GM23248 (cell line): ENCODE data around the gene PTCHD1. TPM values are rescaled to one million over a fixed set of nuclear protein-coding genes. Genes with fewer than 3 reads are reported as not detected.

Experiments
- DNase-seq: peaks from one replicate; pipeline ENCODE4 v3.0.0-alpha.2; 2015
- H2AFZ ChIP-seq: fragments of 200-600 bp; sonication (generic); 2 replicates; pipeline ENCODE4 v1.6.1; 2016; ENCODE audit warnings: antibody characterized with exemption
- H3F3A ChIP-seq: fragments of 200-600 bp; sonication (generic); 2 replicates; pipeline ENCODE4 v1.6.1; 2016; ENCODE audit warnings: mild to moderate bottlenecking, antibody characterized with exemption, mixed run types; ENCODE audit not compliant: insufficient read depth
- H3K27ac ChIP-seq: fragments of 200-600 bp; sonication (generic); 2 replicates; pipeline ENCODE4 v1.5.1; 2016; ENCODE audit warnings: mild to moderate bottlenecking
- H3K27me3 ChIP-seq: fragments of 200-600 bp; sonication (generic); replicated peaks from 2 replicates; pipeline ENCODE4 v1.6.1; 2016; ENCODE audit warnings: mild to moderate bottlenecking; ENCODE audit not compliant: insufficient read depth
- H3K36me3 ChIP-seq: fragments of 200-600 bp; sonication (generic); 2 replicates; pipeline ENCODE4 v1.6.1; 2016; ENCODE audit warnings: low read depth, mild to moderate bottlenecking
- H3K4me1 ChIP-seq: fragments of 200-600 bp; sonication (generic); 2 replicates; pipeline ENCODE4 v1.6.1; 2016; ENCODE audit warnings: mild to moderate bottlenecking; ENCODE audit not compliant: insufficient read depth
- H3K4me2 ChIP-seq: fragments of 200-600 bp; sonication (generic); one replicate; pipeline ENCODE4 v1.6.1; 2016; ENCODE audit warnings: mild to moderate bottlenecking; ENCODE audit not compliant: unreplicated experiment
- H3K4me3 ChIP-seq: fragments of 200-600 bp; sonication (generic); 2 replicates; pipeline ENCODE4 v1.5.1; 2016; ENCODE audit warnings: mild to moderate bottlenecking
- H3K79me2 ChIP-seq: fragments of 200-600 bp; sonication (generic); 2 replicates; pipeline ENCODE4 v1.6.1; 2016; ENCODE audit warnings: mild to moderate bottlenecking; ENCODE audit not compliant: insufficient read depth
- H3K9ac ChIP-seq: fragments of 200-600 bp; sonication (generic); 2 replicates; pipeline ENCODE4 v1.6.1; 2016; ENCODE audit warnings: mild to moderate bottlenecking
- H3K9me2 ChIP-seq: fragments of 200-600 bp; sonication (generic); 2 replicates; pipeline ENCODE4 v1.6.1; 2016; ENCODE audit warnings: mixed run types, mild to moderate bottlenecking, moderate library complexity; ENCODE audit not compliant: insufficient read depth
- H3K9me3 ChIP-seq: fragments of 200-600 bp; sonication (generic); one replicate; pipeline ENCODE4 v1.6.1; 2017; ENCODE audit warnings: low read depth
- H4K20me1 ChIP-seq: fragments of 200-600 bp; sonication (generic); 2 replicates; pipeline ENCODE4 v1.6.0; 2016; ENCODE audit not compliant: insufficient read depth
- EZH2 ChIP-seq: fragments of 200-600 bp; sonication (generic); IDR thresholded peaks from 2 replicates; pipeline ENCODE4 v1.6.1; 2018; ENCODE audit warnings: antibody characterized with exemption, mild to moderate bottlenecking; ENCODE audit not compliant: insufficient read depth, poor library complexity, severe bottlenecking
- EZH2phosphoT487 ChIP-seq: fragments of 200-600 bp; sonication (generic); IDR thresholded peaks from 2 replicates; pipeline ENCODE4 v1.6.1; 2018; ENCODE audit warnings: antibody characterized with exemption, moderate library complexity, mild to moderate bottlenecking, low read depth; ENCODE audit not compliant: insufficient read depth
- WGBS, 2 experiments: methylation state at CpG; one replicate each; pipeline ENCODE4 v1.1.6; 2015 to 2017; ENCODE audit warnings: low lambda C conversion rate in 2 of 2, low coverage in 1 of 2; ENCODE audit errors: missing lambda C conversion rate in 2 of 2; 5-methylcytosine and 5-hydroxymethylcytosine counted together
- in situ Hi-C: fragments of 300-500 bp; cut with MboI; formaldehyde crosslinking; loops from 2 replicates; pipeline ENCODE4 v1.15.0; 2020
- polyA plus RNA-seq: library from polyadenylated mRNA; unstranded; fragments of >200 nt; fragmentation: Nextera tagmentation; extraction: Ambion mirVana; gene quantifications from 2 replicates; pipeline ENCODE4 v1.2.1, GENCODE V29; 2016
- total RNA-seq: library from RNA; depleted of rRNA; stranded (reverse); fragments of >200 nt; shearing (Covaris generic); gene quantifications from 2 replicates; pipeline ENCODE4 v1.2.3, GENCODE V29; 2014

The PTCHD1 gene
- total and polyA plus RNA-seq, 2 experiments from 2014 or later, result not detected

DNA sequence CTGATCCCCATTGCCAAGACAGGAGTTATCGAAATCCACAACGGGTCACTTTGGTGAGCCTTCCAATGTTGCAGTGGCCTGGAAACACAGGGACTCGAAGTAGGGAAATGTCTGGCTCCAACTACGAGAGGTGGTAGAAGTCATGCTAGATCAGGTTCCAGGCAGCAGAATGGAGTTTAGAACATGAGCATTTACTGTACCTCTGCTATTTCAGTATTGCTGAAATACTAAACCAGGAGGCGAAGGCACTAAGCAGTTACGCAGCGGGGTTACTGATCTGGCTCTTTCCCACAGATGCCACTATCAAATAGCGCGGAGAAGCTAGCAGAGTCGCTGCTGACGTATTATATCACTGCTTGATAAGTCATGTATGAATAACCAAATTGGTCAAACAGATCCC is 56.3 kb downstream of the PTCHD1 start:
- Histone ChIP-seq H3K27ac (no peak overlapping the region), H3K9me3 (no peaks in the 10 kb centered on the region), H3K79me2 (no peaks in the 10 kb centered on the region), H3F3A (no peaks in the 10 kb centered on the region), H3K27me3 (no peaks in the 10 kb centered on the region), H4K20me1 (no peaks in the 10 kb centered on the region), H2AFZ (no peak overlapping the region), H3K36me3 (no peaks in the 10 kb centered on the region), H3K4me3 (no peak overlapping the region), H3K4me2 (no peak overlapping the region), H3K9me2 (no peaks in the 10 kb centered on the region), H3K9ac (no peak overlapping the region), H3K4me1 (no peaks in the 10 kb centered on the region)
- no peak for DNase-seq
- no peak for TF ChIP-seq EZH2
- no peak for TF ChIP-seq EZH2phosphoT487
- in situ Hi-C loops, result no loop called here
- 81 to 90% methylated on average over 11 of the region's 11 CpGs for WGBS, 2 experiments

DNA sequence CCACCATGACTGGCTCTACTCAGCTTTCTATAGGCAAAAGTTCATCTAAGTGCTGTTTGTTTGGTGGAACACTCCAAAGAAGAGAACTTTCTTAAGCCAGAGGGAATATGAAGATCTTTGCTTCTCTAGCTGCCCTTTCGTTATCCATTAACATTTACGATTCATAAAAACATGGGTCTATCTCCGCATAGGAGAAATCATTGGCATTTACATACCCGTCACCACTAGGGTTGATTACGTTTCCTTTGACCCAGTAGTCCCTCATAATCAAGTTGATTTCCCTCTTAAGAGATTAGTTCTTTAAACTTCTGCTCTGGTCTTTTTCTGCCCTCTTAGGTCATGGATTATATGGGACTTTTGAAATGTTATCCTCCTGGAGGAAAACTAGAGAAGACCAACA is 57.5 kb downstream of the PTCHD1 start:
- DNase-seq, result no peak
- H3F3A ChIP-seq, result no peaks in the 10 kb centered on the region
- H3K9me3 ChIP-seq, result no peaks in the 10 kb centered on the region
- no peaks in the 10 kb centered on the region for H4K20me1 ChIP-seq
- no peaks in the 10 kb centered on the region for H3K9me2 ChIP-seq
- H3K36me3 ChIP-seq, result no peaks in the 10 kb centered on the region
- no peak overlapping the region for H3K4me2 ChIP-seq
- no peak overlapping the region for H3K9ac ChIP-seq
- no peaks in the 10 kb centered on the region for H3K79me2 ChIP-seq
- TF ChIP-seq EZH2phosphoT487 (no peak), EZH2 (no peak)
- H2AFZ ChIP-seq, result no peak overlapping the region
- H3K27ac ChIP-seq, result no peak overlapping the region
- no peak overlapping the region for H3K4me3 ChIP-seq
- no peaks in the 10 kb centered on the region for H3K4me1 ChIP-seq
- in situ Hi-C loops, result no loop called here
- WGBS, 2 experiments, result 67 to 81% methylated on average over 5 of the region's 5 CpGs
- H3K27me3 ChIP-seq, result no peaks in the 10 kb centered on the region

DNA sequence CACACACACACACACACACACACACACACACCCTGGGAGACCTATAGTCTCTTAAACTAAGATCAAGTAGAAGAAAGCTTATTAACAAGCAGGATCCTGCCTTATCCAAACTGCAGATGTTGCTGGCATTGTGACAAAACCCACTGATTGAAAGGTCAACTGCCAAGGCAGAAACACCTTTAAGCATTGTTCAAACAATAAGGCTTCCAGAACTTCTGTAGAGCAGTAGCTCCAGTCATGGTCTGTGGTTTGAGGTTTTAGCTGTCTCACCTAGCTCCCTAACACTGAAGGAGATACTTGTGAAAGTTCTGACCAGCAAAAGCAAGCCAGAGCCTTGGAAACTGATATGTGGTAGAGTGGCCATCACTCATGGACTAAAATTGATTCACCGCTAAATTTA is 59.8 kb downstream of the PTCHD1 start:
- no peak for DNase-seq
- H3K79me2 ChIP-seq, result no peaks in the 10 kb centered on the region
- no peak overlapping the region for H3K9ac ChIP-seq
- no peak overlapping the region for H2AFZ ChIP-seq
- H3K27ac ChIP-seq, result no peak overlapping the region
- H3K9me3 ChIP-seq, result no peaks in the 10 kb centered on the region
- H3K4me1 ChIP-seq, result no peaks in the 10 kb centered on the region
- no peaks in the 10 kb centered on the region for H3F3A ChIP-seq
- in situ Hi-C loops, result no loop called here
- no peaks in the 10 kb centered on the region for H3K27me3 ChIP-seq
- H3K36me3 ChIP-seq, result no peaks in the 10 kb centered on the region
- TF ChIP-seq EZH2phosphoT487 (no peak), EZH2 (no peak)
- H3K9me2 ChIP-seq, result no peaks in the 10 kb centered on the region
- 89 to 94% methylated on average over 1 of the region's 1 CpG for WGBS, 2 experiments
- H3K4me2 ChIP-seq, result no peak overlapping the region
- H3K4me3 ChIP-seq, result no peak overlapping the region
- H4K20me1 ChIP-seq, result no peaks in the 10 kb centered on the region

DNA sequence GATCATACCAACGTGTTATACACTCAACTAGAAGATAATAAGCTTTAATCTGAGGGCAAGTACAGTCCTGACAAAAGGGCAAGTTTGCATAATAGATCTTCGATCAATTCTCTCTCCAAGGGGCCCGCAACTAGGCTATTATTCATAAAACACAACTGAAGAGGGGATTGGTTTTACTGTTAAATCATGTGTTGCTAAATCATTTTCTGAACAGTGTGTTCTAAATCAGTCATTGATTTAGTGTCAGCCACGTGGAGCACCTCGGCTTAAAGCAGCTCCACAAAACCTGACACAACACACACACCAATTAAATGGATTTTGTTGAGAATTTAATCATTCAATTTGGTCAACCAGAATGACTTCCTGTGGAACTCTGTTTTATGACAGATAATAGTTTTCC is 61.6 kb downstream of the PTCHD1 start:
- H3K9me2 ChIP-seq, result no peaks in the 10 kb centered on the region
- H3F3A ChIP-seq, result no peaks in the 10 kb centered on the region
- DNase-seq, result no peak
- no peaks in the 10 kb centered on the region for H3K9me3 ChIP-seq
- H3K27ac ChIP-seq, result no peak overlapping the region
- in situ Hi-C loops, result no loop called here
- H3K27me3 ChIP-seq, result no peaks in the 10 kb centered on the region
- WGBS, 2 experiments, result 66 to 77% methylated on average over 5 of the region's 5 CpGs
- no peaks in the 10 kb centered on the region for H3K36me3 ChIP-seq
- H3K9ac ChIP-seq, result no peak overlapping the region
- no peak overlapping the region for H3K4me3 ChIP-seq
- no peaks in the 10 kb centered on the region for H3K4me1 ChIP-seq
- H4K20me1 ChIP-seq, result no peaks in the 10 kb centered on the region
- TF ChIP-seq EZH2, result no peak
- TF ChIP-seq EZH2phosphoT487, result no peak
- H3K4me2 ChIP-seq, result no peak overlapping the region
- no peak overlapping the region for H2AFZ ChIP-seq
- no peaks in the 10 kb centered on the region for H3K79me2 ChIP-seq

DNA sequence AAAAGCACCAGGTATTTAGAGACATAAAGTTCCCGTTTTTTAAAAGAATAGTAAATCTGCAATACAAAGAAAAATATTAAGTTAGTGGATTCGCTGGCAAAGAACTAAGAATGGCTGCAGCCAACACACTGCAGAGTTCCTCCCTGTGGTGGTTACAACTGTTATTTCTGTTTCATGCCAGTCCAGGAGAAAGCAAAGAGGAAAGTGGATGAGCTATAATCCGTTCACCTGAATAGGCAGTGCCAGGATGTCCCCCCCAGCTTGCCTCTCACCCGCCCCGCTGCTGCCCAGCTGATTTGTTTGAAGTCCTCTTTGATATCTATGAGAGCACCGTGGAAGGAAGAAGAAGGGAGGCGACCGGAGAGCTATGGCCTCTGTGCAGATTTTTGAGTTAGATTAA is 63.9 kb downstream of the PTCHD1 start:
- in situ Hi-C loops, result no loop called here
- H4K20me1 ChIP-seq, result no peaks in the 10 kb centered on the region
- TF ChIP-seq EZH2, result no peak
- TF ChIP-seq EZH2phosphoT487, result no peak
- H3K4me2 ChIP-seq, result no peak overlapping the region
- H2AFZ ChIP-seq, result no peak overlapping the region
- no peaks in the 10 kb centered on the region for H3K79me2 ChIP-seq
- WGBS, 2 experiments, result 24 to 31% methylated on average over 6 to 8 of the region's 8 CpGs
- H3K4me1 ChIP-seq, result no peaks in the 10 kb centered on the region
- no peaks in the 10 kb centered on the region for H3K9me3 ChIP-seq
- no peak overlapping the region for H3K9ac ChIP-seq
- H3K27ac ChIP-seq, result no peak overlapping the region
- H3K4me3 ChIP-seq, result no peak overlapping the region
- H3K27me3 ChIP-seq, result no peaks in the 10 kb centered on the region
- DNase-seq, result no peak
- H3K36me3 ChIP-seq, result no peaks in the 10 kb centered on the region
- no peaks in the 10 kb centered on the region for H3F3A ChIP-seq
- no peaks in the 10 kb centered on the region for H3K9me2 ChIP-seq
